Gastroesophageal sphincter (tissue), 3 donors: Measurements from ENCODE around the gene SHC4.

Experiments
- EP300 ChIP-seq: sonication (generic); formaldehyde crosslinking; IDR thresholded peaks from one replicate; pipeline ENCODE4 v1.6.1; 2017; ENCODE audit warnings: antibody characterized with exemption, mild to moderate bottlenecking
- POLR2A ChIP-seq, 2 donors: fragments of 450-650 bp; IDR thresholded peaks; one replicate each; pipeline ENCODE4 v1.6.1; 2017; ENCODE audit warnings: antibody characterized with exemption in 2 of 2, mild to moderate bottlenecking in 2 of 2, moderate library complexity in 1 of 2
- POLR2AphosphoS5 ChIP-seq: sonication (generic); formaldehyde crosslinking; IDR thresholded peaks from one replicate; pipeline ENCODE4 v1.6.1; 2017; ENCODE audit warnings: antibody characterized with exemption
- TF ChIP-seq, protein P1 (sequence below), 4 experiments: fragments of 200-600 bp in 2 of 4; fragments of 450-650 bp in 2 of 4; sonication (generic) in 1 of 4; IDR thresholded peaks; one replicate each; pipeline ENCODE4 v1.5.1; 2017 to 2019; ENCODE audit warnings: antibody characterized with exemption in 4 of 4, mild to moderate bottlenecking in 2 of 4, moderate library complexity in 2 of 4

DNA sequence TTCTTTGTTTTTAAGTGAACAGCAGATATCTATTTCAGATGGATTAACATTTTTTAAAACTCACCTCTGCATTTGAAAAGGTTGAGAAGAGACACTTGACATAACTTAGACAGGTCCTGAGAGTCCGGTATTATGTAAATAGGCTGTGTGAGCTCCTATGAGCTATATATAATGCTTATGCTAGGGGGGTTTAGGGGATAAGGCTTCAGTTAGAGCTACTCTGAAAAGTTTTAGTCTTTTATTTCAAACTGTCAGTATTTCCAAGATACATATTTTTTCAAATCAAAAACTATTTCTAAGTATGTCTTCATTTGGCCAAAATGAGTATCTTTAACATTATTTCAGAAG lies 16.9 kb downstream of the SHC4 start:
- TF ChIP-seq, protein P1, sequence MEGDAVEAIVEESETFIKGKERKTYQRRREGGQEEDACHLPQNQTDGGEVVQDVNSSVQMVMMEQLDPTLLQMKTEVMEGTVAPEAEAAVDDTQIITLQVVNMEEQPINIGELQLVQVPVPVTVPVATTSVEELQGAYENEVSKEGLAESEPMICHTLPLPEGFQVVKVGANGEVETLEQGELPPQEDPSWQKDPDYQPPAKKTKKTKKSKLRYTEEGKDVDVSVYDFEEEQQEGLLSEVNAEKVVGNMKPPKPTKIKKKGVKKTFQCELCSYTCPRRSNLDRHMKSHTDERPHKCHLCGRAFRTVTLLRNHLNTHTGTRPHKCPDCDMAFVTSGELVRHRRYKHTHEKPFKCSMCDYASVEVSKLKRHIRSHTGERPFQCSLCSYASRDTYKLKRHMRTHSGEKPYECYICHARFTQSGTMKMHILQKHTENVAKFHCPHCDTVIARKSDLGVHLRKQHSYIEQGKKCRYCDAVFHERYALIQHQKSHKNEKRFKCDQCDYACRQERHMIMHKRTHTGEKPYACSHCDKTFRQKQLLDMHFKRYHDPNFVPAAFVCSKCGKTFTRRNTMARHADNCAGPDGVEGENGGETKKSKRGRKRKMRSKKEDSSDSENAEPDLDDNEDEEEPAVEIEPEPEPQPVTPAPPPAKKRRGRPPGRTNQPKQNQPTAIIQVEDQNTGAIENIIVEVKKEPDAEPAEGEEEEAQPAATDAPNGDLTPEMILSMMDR (IDR thresholded peaks at IDR 0.05), result no peak
- TF ChIP-seq POLR2A (IDR thresholded peaks at IDR 0.05), result no peak
- TF ChIP-seq POLR2AphosphoS5, result no peak
- no peak for TF ChIP-seq EP300
